ENCODE data around the gene COPB2. TPM values are rescaled to one million over a fixed set of nuclear protein-coding genes. Genes with fewer than 3 reads are reported as not detected.

COPB2 gene
- total and polyA plus RNA-seq, 10 of the 15 experiments (the other 5 are each of a cell fraction or from before 2014, with no cell fraction given): 51.3 to 143 (median 116) TPM

- TF ChIP-seq KLF5 (IDR thresholded peaks at IDR 0.05; ENCODE audit: partially characterized antibody) (no peak), EGR1 (IDR thresholded peaks at IDR 0.05; ENCODE audit: borderline replicate concordance in 1 of 2, low read depth in 2 of 2, low read length in 2 of 2) (no peak), BMI1 (IDR thresholded peaks at IDR 0.05; ENCODE audit: borderline replicate concordance) (no peak)
These were observed 72.2 kb downstream of the COPB2 start (continued) for GRCh38 chr3:139317215-139317614.

- Histone ChIP-seq H3K36me3 (ENCODE audit: control insufficient read depth in 2 of 2, insufficient read depth in 2 of 2, low read length in 1 of 2) (no peaks in the 10 kb centered on the region), H3K79me2 (ENCODE audit: control insufficient read depth, insufficient read depth, low read length) (no peaks in the 10 kb centered on the region), H3K9me3 (replicated peaks; ENCODE audit: control insufficient read depth, insufficient read depth, low read length) (no peaks in the 10 kb centered on the region), H4K20me1 (ENCODE audit: control insufficient read depth, insufficient read depth) (no peaks in the 10 kb centered on the region), H3K27ac (ENCODE audit: control insufficient read depth, insufficient read depth) (no peak overlapping the region), H3K4me3 (no peak overlapping the region), H3K9ac (ENCODE audit: control insufficient read depth, insufficient read depth, low read length) (no peak overlapping the region), H2AFZ (ENCODE audit: control insufficient read depth, low read depth, low read length) (no peak overlapping the region), H3K27me3 (replicated peaks in 1 of 2; ENCODE audit: control insufficient read depth in 2 of 2, insufficient read depth in 2 of 2, low read length in 1 of 2) (no peaks in the 10 kb centered on the region; a peak in 1 of 4 replicates), H3K4me2 (ENCODE audit: control insufficient read depth, insufficient read depth) (no peak overlapping the region), H3K4me1 (ENCODE audit: control insufficient read depth, insufficient read depth, low read length) (no peaks in the 10 kb centered on the region)
- 22% methylated on average over 5 of the region's 5 CpGs for WGBS (ENCODE audit: insufficient coverage, insufficient replicate concordance, low lambda C conversion rate, missing lambda C conversion rate)
- TF ChIP-seq MTA2 (IDR thresholded peaks at IDR 0.05; ENCODE audit: low read depth): no peak
- TF ChIP-seq RELB (IDR thresholded peaks at IDR 0.05; ENCODE audit: low read depth): no peak
- no peak for TF ChIP-seq ZBED1 (IDR thresholded peaks at IDR 0.05; ENCODE audit: borderline replicate concordance)
- no peak for TF ChIP-seq CHD2 (IDR thresholded peaks at IDR 0.05; ENCODE audit: borderline replicate concordance, low read depth, low read length)
- no peak for TF ChIP-seq ZNF622 (IDR thresholded peaks at IDR 0.05)
- intact Hi-C loops (cut with micrococcal nuclease; ENCODE audit: unreplicated experiment): no loop called here
- POLR2A ChIA-PET: no interaction called here
- CTCF ChIA-PET: interaction anchor here (1.2 kb wide), 2 partner anchors 10 to 134 kb away, joined by 3 read pairs; no protein-coding TSS in a partner anchor
- in situ Hi-C loops (cut with MboI): loop anchor here (10.0 kb wide), 2 partner anchors 209 to 379 kb away; no protein-coding TSS in a partner anchor
- FAIRE-seq (no peak), ATAC-seq (no peak), DNase-seq (ENCODE audit: low read depth, low spot score) (no peak)
- no TSS peak for BruUV-seq (replicated peaks)
- RAD21 ChIA-PET (ENCODE audit: unreplicated experiment): no interaction called here
- SMC1A ChIA-PET (ENCODE audit: uncharacterized antibody, unreplicated experiment): no interaction called here
These were observed 75.5 kb downstream of the COPB2 start for GRCh38 chr3:139313921-139314320.
